ENCODE data around the gene TMEM240. TPM values are rescaled to one million over a fixed set of nuclear protein-coding genes. Genes with fewer than 3 reads are reported as not detected.

Gene TMEM240
- total RNA-seq, 1 experiment from 2014 or later: 0.87 TPM

DNA sequence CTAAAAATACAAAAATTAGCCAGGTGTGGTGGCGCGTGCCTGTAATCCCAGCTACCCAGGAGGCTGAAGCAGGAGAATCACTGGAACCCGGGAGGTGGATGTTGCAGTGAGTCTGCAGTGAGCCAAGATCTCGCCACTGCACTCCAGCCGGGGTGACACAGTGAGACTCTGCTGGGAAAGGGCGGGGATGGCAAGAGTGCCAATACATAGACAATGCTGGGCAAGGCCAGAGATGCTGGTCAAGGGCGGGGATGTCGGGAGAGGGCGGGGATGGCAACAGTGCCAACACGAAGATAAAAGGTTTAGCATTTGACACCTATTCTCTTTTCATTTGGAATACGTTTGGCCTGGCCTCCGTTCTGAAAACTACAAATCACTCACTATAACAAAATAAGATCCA lies 23.3 kb upstream of the TMEM240 start:
- Histone ChIP-seq H3F3A (ENCODE audit: low read length, unreplicated experiment) (peaks cover 6% of the 10 kb centered on the region), H2AFZ (ENCODE audit: low read length) (no peak overlapping the region), H3K4me1 (ENCODE audit: insufficient read depth, low read length) (no peaks in the 10 kb centered on the region), H3K4me3 (ENCODE audit: low read length) (no peak overlapping the region), H3K9me2 (replicated peaks; ENCODE audit: low read length) (no peaks in the 10 kb centered on the region), H3K27ac (ENCODE audit: low read length) (no peak overlapping the region), H3K79me2 (ENCODE audit: low read length) (peaks cover 93% of the 10 kb centered on the region), H3K4me2 (ENCODE audit: low read length) (no peak overlapping the region), H3K9ac (ENCODE audit: low read length) (no peak overlapping the region), H4K20me1 (ENCODE audit: low read length) (peaks cover 67% of the 10 kb centered on the region), H3K9me3 (ENCODE audit: low read length) (no peaks in the 10 kb centered on the region), H3K27me3 (ENCODE audit: low read length) (no peaks in the 10 kb centered on the region), H3K36me3 (ENCODE audit: low read depth, low read length) (peaks cover 63% of the 10 kb centered on the region)
- ChIA-PET CTCF (no interaction called here), POLR2A (ENCODE audit: unreplicated experiment) (no interaction called here)
- no TSS peak for BruUV-seq (replicated peaks)
- no peak for DNase-seq
- intact Hi-C loops (cut with micrococcal nuclease): no loop called here
- TF ChIP-seq EZH2 (IDR thresholded peaks at IDR 0.05; ENCODE audit: low read length, unreplicated experiment): no peak
- no peak for TF ChIP-seq EZH2phosphoT487 (IDR thresholded peaks at IDR 0.05; ENCODE audit: borderline replicate concordance, low read length)
- no peak for ATAC-seq

DNA sequence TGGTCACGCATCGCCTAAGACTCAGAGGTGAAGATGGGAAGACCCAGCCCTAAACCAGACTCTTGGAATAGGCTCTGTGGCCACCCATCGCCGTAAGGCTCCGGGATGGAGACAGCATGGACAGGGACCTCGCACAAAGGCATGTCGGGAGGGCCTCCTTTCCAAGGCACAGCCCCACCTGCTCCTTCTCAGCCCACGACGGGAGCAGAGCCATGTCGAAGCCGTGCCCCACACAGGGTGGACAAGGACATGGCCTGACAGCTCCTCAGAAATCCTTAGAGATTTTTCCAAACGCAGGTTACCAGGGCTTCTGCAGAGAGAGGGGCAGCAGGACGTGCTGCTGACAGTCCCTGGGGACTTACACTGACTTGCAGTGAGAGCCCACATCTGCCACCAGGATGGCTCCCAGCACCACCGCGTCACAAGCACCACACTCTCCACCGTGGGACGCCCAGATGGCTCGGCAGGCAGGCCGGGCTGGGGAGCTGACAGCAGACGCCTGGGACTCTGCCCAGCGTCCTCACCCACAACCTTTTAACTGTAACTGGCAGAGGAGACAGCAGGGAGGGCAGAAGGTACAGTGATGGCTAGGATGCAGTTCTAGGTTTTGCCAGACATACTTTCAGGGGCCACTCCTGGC lies 22.3 kb upstream of the TMEM240 start:
- intact Hi-C loops (cut with micrococcal nuclease): no loop called here
- no peak overlapping the region for H3K4me2 ChIP-seq (ENCODE audit: low read length)
- H3K9ac ChIP-seq (ENCODE audit: low read length): no peak overlapping the region
- H3K79me2 ChIP-seq (ENCODE audit: low read length): peaks cover 88% of the 10 kb centered on the region
- ATAC-seq (no peak), DNase-seq (no peak)
- no TSS peak for BruUV-seq (replicated peaks)
- H3K9me3 ChIP-seq (ENCODE audit: low read length): no peaks in the 10 kb centered on the region
- H3K4me3 ChIP-seq (ENCODE audit: low read length): no peak overlapping the region
- POLR2A ChIA-PET (ENCODE audit: unreplicated experiment): no interaction called here
- H3F3A ChIP-seq (ENCODE audit: low read length, unreplicated experiment): peaks cover 6% of the 10 kb centered on the region
- no peaks in the 10 kb centered on the region for H3K9me2 ChIP-seq (replicated peaks; ENCODE audit: low read length)
- H2AFZ ChIP-seq (ENCODE audit: low read length): no peak overlapping the region
- peaks cover 63% of the 10 kb centered on the region for H3K36me3 ChIP-seq (ENCODE audit: low read depth, low read length)
- H4K20me1 ChIP-seq (ENCODE audit: low read length): peaks cover 59% of the 10 kb centered on the region
- no peak overlapping the region for H3K27ac ChIP-seq (ENCODE audit: low read length)
- H3K4me1 ChIP-seq (ENCODE audit: insufficient read depth, low read length): no peaks in the 10 kb centered on the region
- no peaks in the 10 kb centered on the region for H3K27me3 ChIP-seq (ENCODE audit: low read length)
- TF ChIP-seq, protein P1, sequence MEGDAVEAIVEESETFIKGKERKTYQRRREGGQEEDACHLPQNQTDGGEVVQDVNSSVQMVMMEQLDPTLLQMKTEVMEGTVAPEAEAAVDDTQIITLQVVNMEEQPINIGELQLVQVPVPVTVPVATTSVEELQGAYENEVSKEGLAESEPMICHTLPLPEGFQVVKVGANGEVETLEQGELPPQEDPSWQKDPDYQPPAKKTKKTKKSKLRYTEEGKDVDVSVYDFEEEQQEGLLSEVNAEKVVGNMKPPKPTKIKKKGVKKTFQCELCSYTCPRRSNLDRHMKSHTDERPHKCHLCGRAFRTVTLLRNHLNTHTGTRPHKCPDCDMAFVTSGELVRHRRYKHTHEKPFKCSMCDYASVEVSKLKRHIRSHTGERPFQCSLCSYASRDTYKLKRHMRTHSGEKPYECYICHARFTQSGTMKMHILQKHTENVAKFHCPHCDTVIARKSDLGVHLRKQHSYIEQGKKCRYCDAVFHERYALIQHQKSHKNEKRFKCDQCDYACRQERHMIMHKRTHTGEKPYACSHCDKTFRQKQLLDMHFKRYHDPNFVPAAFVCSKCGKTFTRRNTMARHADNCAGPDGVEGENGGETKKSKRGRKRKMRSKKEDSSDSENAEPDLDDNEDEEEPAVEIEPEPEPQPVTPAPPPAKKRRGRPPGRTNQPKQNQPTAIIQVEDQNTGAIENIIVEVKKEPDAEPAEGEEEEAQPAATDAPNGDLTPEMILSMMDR (conservative IDR thresholded peaks at IDR 0.05; ENCODE audit: low read depth, low read length): no peak
- TF ChIP-seq EZH2phosphoT487 (IDR thresholded peaks at IDR 0.05; ENCODE audit: borderline replicate concordance, low read length): no peak
- no peak for TF ChIP-seq EZH2 (IDR thresholded peaks at IDR 0.05; ENCODE audit: low read length, unreplicated experiment)
- CTCF ChIA-PET: no interaction called here

DNA sequence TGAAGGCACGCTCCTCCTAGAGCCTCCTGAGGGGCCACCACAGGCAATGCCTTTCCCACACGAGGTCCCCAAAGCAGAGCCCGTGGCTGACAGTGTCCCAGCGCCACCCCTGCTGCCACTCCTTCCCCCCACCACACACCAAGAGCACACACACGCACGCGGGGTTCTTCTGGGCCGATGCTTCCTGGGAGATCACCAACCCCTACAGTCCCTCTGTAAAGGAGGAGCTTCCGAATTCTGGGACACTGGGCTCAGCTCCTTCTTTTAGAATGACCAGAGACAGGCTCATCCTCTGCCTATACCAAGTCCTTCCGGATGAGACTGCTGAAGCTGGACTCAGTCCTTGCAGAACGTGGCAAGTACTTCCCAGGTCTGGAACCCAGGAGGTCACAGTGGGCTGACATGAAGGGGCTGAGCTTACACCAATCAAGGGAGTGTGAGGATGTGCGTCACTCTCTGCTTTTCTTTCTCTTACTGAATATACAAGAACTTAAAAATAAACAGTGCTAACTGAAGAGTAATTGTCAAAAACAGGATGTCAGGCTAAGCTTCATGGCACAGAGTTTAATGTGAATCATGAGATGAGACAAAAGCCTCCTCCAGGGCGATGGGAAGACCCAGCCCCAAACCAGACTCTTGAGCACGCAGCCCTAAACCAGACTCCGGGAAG lies 21.5 kb upstream of the TMEM240 start:
- Histone ChIP-seq H3K9me3 (ENCODE audit: low read length) (no peaks in the 10 kb centered on the region), H3K27ac (ENCODE audit: low read length) (no peak overlapping the region), H3K9ac (ENCODE audit: low read length) (no peak overlapping the region), H3K4me3 (ENCODE audit: low read length) (no peak overlapping the region), H2AFZ (ENCODE audit: low read length) (no peak overlapping the region), H3F3A (ENCODE audit: low read length, unreplicated experiment) (peaks cover 6% of the 10 kb centered on the region), H3K9me2 (replicated peaks; ENCODE audit: low read length) (no peaks in the 10 kb centered on the region), H3K27me3 (ENCODE audit: low read length) (no peaks in the 10 kb centered on the region), H3K36me3 (ENCODE audit: low read depth, low read length) (peaks cover 60% of the 10 kb centered on the region), H3K4me2 (ENCODE audit: low read length) (no peak overlapping the region), H3K4me1 (ENCODE audit: insufficient read depth, low read length) (no peaks in the 10 kb centered on the region), H3K79me2 (ENCODE audit: low read length) (peaks cover 81% of the 10 kb centered on the region), H4K20me1 (ENCODE audit: low read length) (peaks cover 51% of the 10 kb centered on the region)
- CTCF ChIA-PET: no interaction called here
- BruUV-seq (replicated peaks): TSS peak; percentile 0
- intact Hi-C loops (cut with micrococcal nuclease): no loop called here
- ATAC-seq: no peak
- no peak for TF ChIP-seq EZH2phosphoT487 (IDR thresholded peaks at IDR 0.05; ENCODE audit: borderline replicate concordance, low read length)
- TF ChIP-seq, protein P1 (conservative IDR thresholded peaks at IDR 0.05; ENCODE audit: low read depth, low read length): no peak
- no peak for TF ChIP-seq EZH2 (IDR thresholded peaks at IDR 0.05; ENCODE audit: low read length, unreplicated experiment)
- POLR2A ChIA-PET (ENCODE audit: unreplicated experiment): no interaction called here
- DNase-seq: no peak

Measured in PC-3 (cell line).